Muscle layer of colon (tissue), 2 donors: ENCODE results near the gene FBXL22.
"Not testable (repeated sequence)": the region's sequence is repeated elsewhere in the genome, so short reads cannot be mapped to it uniquely, and the experiment has no call there.

Source experiments
- H3K27ac ChIP-seq: one replicate; pipeline ENCODE4 v1.7.0; 2013; ENCODE audit warnings: low read depth, mild to moderate bottlenecking, low read length, moderate library complexity
- H3K27me3 ChIP-seq, 2 donors: one replicate each; pipeline ENCODE4 v1.7.0; 2013; ENCODE audit warnings: low read length in 2 of 2, mild to moderate bottlenecking in 2 of 2; ENCODE audit not compliant: insufficient read depth in 2 of 2, control insufficient read depth in 1 of 2
- H3K36me3 ChIP-seq: one replicate; pipeline ENCODE4 v1.7.0; 2013; ENCODE audit warnings: mild to moderate bottlenecking, low read length; ENCODE audit not compliant: insufficient read depth
- H3K4me1 ChIP-seq: one replicate; pipeline ENCODE4 v1.7.0; 2013; ENCODE audit warnings: mild to moderate bottlenecking, low read length; ENCODE audit not compliant: insufficient read depth
- H3K4me3 ChIP-seq, 2 donors: one replicate each; pipeline ENCODE4 v1.7.0; 2013; ENCODE audit warnings: low read length in 2 of 2, low read depth in 1 of 2, mild to moderate bottlenecking in 1 of 2, moderate library complexity in 1 of 2
- H3K9ac ChIP-seq: one replicate; pipeline ENCODE4 v1.7.0; 2013; ENCODE audit warnings: low read length
- H3K9me3 ChIP-seq: one replicate; pipeline ENCODE4 v1.7.0; 2013; ENCODE audit warnings: mild to moderate bottlenecking, low read length
- donor health status: abdominal sarcoma.
- donor health status: Adenocarcinoma of cecum.

FBXL22 gene

DNA sequence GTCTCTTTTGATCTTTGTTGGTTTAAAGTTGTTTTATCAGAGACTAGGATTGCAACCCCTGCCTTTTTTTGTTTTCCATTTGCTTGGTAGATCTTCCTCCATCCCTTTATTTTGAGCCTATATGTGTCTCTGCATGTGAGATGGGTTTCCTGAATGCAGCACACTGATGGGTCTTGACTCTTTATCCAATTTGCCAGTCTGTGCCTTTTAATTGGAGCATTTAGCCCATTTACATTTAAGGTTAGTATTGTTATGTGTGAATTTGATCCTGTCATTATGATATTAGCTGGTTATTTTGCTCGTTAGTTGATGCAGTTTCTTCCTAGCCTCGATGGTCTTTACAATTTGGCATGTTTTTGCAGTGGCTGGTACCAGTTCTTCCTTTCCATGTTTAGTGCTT, 23.6 kb downstream of the FBXL22 start:
- H3K4me3 ChIP-seq, H3K27ac ChIP-seq, H3K4me1 ChIP-seq, H3K9me3 ChIP-seq, H3K27me3 ChIP-seq, H3K9ac ChIP-seq: not testable (repeated sequence)
- H3K36me3 ChIP-seq = peaks cover 40% of the 10 kb centered on the region

- peaks cover 48% of the 10 kb centered on the region for H3K36me3 ChIP-seq
- no peaks in the 10 kb centered on the region for H3K4me1 ChIP-seq
- H3K9ac ChIP-seq = no peak overlapping the region
- no peaks in the 10 kb centered on the region for H3K27me3 ChIP-seq
- H3K9me3 ChIP-seq = no peaks in the 10 kb centered on the region
- H3K27ac ChIP-seq = no peak overlapping the region
- H3K4me3 ChIP-seq = no peak overlapping the region
Observed at GRCh38 chr15:63623232-63623969, 26.2 kb downstream of the FBXL22 start.

DNA sequence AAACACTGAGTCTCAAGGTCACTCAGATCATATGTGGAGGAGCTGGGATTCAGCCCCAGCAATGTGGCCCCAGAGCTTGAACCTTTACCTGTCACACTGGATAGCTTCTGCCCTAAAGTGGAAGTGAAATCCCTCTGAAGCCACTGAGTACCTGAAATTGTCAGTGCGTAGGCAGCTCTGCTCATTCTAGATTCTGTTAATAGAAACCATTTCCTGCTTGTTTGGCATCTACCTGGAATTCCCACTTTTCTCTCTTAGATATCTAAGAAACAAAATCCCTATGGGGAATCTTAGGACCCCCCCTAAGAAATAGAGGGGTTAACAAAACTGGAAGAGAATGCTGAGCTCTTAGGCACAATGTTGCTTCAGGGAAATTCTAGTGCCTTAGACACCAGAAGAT, 29.8 kb downstream of the FBXL22 start:
- Histone ChIP-seq H3K9ac (no peak overlapping the region), H3K4me1 (no peaks in the 10 kb centered on the region), H3K9me3 (no peaks in the 10 kb centered on the region), H3K36me3 (peaks cover 64% of the 10 kb centered on the region), H3K27ac (no peak overlapping the region), H3K27me3 (no peaks in the 10 kb centered on the region), H3K4me3 (no peak overlapping the region)

DNA sequence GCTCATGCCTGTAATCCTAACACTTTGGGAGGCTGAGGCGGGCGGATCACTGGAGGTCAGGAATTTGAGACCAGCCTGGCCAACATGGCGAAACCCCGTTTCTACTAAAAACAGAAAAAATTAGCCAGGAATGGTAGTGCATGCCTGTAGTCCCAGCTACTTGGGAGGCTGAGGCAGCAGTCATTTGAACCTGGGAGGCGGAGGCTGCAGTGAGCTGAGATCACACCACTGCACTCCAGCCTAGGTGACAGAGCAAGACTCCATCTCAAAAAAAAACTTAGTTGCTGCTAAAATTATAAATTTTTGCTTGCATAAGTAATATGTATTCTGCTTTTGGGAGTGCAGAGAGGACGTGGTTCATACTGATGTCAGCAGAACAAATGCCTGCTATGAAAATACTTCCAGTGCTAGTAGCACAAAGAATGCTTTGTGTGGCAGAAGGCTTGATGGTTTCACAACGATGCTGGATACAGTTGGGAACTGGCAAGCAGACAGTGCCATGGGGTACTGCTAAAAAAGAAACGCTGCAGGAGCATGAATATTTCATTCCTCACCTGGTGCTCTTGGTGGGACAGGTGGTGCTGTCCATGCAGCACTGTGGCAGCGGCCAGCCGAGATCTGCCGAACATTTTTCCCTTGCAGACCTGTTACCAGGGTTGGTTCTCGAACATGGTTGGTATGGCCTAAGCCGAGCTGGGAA, 31.1 kb downstream of the FBXL22 start:
- Histone ChIP-seq H3K4me1 (no peaks in the 10 kb centered on the region), H3K27ac (no peak overlapping the region), H3K27me3 (no peaks in the 10 kb centered on the region), H3K4me3 (no peak overlapping the region), H3K9me3 (no peaks in the 10 kb centered on the region), H3K9ac (no peak overlapping the region), H3K36me3 (peaks cover 64% of the 10 kb centered on the region)

DNA sequence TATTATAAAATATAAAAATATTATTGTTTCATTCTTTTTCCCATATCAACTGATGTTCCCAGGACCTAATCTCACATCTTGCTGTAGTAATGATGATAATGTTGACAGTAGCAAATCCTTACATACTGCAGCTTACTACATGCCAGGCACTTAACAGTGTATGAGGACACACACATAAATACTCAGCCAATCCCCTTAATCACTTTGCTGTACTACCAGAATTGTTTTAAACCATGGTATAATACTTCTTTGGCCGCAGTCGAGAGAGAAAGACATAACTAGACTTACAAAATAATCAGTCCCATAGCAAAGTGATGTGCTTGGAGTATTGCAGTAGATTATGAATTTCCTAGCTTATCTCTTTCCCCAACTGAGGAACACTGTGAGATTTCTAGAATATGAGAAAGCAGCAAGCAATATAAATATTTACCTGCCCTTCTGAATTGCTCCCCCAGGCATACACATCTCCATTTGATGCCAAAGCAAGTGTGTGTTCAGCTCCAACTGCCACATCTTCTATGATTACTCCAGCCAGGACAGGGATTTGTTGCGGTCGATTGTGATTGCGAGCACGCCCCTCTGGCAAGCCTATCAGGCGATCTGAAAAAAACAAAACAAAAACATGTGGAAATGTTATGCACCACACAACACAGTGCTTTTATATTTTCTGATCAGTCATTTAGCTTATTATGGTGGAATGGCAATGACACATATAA, 33.0 kb downstream of the FBXL22 start:
- H3K27ac ChIP-seq = no peak overlapping the region
- peaks cover 62% of the 10 kb centered on the region for H3K36me3 ChIP-seq
- H3K9me3 ChIP-seq = no peaks in the 10 kb centered on the region
- H3K4me3 ChIP-seq = no peak overlapping the region
- no peak overlapping the region for H3K9ac ChIP-seq
- H3K27me3 ChIP-seq = no peaks in the 10 kb centered on the region
- H3K4me1 ChIP-seq = no peaks in the 10 kb centered on the region

GRCh38 chr15:63633312-63633711, 36.1 kb downstream of the FBXL22 start:
- Histone ChIP-seq H3K36me3 (peaks cover 63% of the 10 kb centered on the region), H3K4me3 (no peak overlapping the region), H3K9me3 (no peaks in the 10 kb centered on the region), H3K9ac (no peak overlapping the region), H3K27me3 (no peaks in the 10 kb centered on the region), H3K4me1 (no peaks in the 10 kb centered on the region), H3K27ac (no peak overlapping the region)

DNA sequence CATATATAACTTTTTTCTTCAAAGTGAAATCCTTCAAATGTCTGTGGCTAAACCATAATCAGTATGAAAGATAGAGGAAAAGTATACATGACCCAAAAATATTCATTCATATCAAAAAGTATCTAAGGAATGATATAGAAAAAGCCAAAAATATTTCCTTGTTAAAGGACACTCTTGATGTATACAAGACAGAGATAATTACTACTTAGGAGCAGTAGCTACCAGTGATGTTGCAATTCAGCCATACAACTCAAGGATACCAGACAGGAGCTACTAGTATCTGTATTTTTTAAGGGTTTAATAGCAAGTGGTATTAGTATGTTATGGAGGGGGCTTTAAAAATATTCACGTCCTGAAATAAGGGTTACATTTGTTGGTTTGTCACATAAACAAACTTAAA, 37.0 kb downstream of the FBXL22 start:
- Histone ChIP-seq H3K27ac (no peak overlapping the region), H3K4me3 (no peak overlapping the region), H3K9ac (no peak overlapping the region), H3K36me3 (peaks cover 69% of the 10 kb centered on the region), H3K4me1 (no peaks in the 10 kb centered on the region), H3K27me3 (no peaks in the 10 kb centered on the region), H3K9me3 (no peaks in the 10 kb centered on the region)

DNA sequence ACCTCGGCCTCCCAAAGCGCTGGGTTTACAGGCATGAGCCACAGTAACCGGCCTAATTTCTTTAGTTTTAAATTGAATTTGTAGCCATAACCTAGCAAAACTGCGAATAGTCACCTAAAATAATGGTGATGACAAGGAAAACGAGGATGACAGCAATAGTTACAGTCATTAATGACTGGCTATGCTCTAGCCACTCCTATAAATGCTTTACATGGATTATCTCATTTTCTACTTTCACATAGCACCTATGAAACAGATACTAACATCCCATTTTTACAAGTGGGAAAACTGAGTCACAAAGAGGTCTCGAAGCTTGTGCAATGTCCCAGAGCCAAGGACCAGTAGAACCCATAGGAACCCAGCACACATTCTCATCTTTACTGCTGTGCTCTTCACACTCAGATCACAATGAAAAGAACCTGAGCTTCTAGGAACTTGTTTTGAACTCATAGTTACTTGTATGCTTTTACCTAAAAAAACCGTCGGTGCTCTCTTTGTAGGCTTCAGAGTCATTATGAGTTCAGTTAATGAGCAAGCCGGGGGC, 39.4 kb downstream of the FBXL22 start:
- Histone ChIP-seq H3K4me1 (no peaks in the 10 kb centered on the region), H3K36me3 (peaks cover 79% of the 10 kb centered on the region), H3K9me3 (no peaks in the 10 kb centered on the region), H3K4me3 (no peak overlapping the region), H3K9ac (no peak overlapping the region), H3K27me3 (no peaks in the 10 kb centered on the region), H3K27ac (no peak overlapping the region)

GRCh38 chr15:63638839-63639238, 41.7 kb downstream of the FBXL22 start:
- Histone ChIP-seq H3K4me1 (no peaks in the 10 kb centered on the region), H3K27me3 (no peaks in the 10 kb centered on the region), H3K4me3 (no peak overlapping the region), H3K9me3 (no peaks in the 10 kb centered on the region), H3K36me3 (peaks cover 69% of the 10 kb centered on the region), H3K27ac (no peak overlapping the region), H3K9ac (no peak overlapping the region)

DNA sequence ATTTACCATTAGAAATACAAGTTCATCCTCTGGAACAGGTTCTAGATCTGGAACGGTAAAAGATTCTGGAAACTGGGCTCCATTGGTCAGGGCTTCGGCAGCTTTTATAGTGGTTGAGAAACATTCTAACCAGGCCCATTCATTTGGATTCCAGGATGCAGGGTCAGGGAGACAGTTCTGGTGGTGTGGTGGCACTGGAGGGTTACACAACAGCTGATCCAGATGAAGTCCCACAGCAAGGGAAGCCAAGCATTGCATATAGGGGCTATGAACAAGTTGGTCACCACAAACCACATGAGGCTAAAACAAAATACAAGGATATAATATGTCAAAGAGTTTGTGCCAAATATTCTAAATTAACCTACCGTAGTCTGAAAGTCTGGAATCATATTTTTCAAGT, 43.0 kb downstream of the FBXL22 start:
- H3K4me1 ChIP-seq = no peaks in the 10 kb centered on the region
- H3K9ac ChIP-seq = no peak overlapping the region
- no peaks in the 10 kb centered on the region for H3K27me3 ChIP-seq
- no peak overlapping the region for H3K27ac ChIP-seq
- H3K36me3 ChIP-seq = peaks cover 73% of the 10 kb centered on the region
- H3K4me3 ChIP-seq = no peak overlapping the region
- no peaks in the 10 kb centered on the region for H3K9me3 ChIP-seq
